Testis (tissue), 2 donors: ENCODE results near the gene VPS26A.

Experiments
- CTCF ChIP-seq, 3 experiments: fragments of 450-650 bp in 2 of 3; fragments of 200-600 bp in 1 of 3; sonication (generic) in 1 of 3; IDR thresholded peaks; one replicate each; pipeline ENCODE4 v1.5.1; 2016 to 2019; ENCODE audit warnings: antibody characterized with exemption in 3 of 3, mild to moderate bottlenecking in 2 of 3, moderate library complexity in 1 of 3
- POLR2A ChIP-seq: fragments of 450-650 bp; IDR thresholded peaks from one replicate; pipeline ENCODE4 v1.6.1; 2017; ENCODE audit warnings: antibody characterized with exemption, mild to moderate bottlenecking, moderate library complexity

DNA sequence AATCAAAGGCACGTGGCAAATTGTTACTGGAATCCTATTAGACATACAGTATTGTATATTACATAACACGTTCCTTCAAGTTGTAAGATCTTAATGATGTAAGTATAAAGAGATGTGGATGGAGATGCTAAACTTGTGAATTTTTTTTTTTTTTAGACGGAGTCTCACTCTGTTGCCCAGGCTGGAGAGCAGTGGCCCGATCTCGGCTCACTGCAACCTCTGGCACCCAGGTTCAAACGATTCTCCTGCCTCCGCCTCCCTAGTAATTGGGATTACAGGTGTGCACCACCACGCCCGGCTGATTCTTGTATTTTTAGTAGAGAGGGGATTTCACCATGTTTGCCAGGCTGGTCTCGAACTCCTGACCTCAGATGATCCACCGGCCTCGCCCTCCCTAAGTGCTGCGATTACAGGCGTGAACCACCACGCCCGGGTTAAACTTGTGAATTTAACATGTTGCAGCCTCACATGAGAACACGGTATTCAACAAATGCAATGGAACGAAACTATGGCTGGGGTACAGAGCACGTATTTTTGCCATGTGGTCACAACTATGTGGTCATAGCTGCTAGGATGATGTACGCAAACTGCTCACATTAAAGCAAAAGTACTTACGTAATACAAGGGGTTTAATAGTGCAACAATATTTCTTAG is 55.2 kb downstream of the VPS26A start:
- TF ChIP-seq POLR2A (no peak), CTCF (IDR thresholded peaks at IDR 0.05) (no peak)
